ENCODE data around the gene SSR2.

- TF ChIP-seq CTCF (IDR thresholded peaks at IDR 0.05; ENCODE audit: low read depth, low read length, poor library complexity, severe bottlenecking) (no peak), EZH2phosphoT487 (IDR thresholded peaks at IDR 0.05; ENCODE audit: borderline replicate concordance, low read length) (no peak)
Measured at GRCh38 chr1:156048663-156049258, 28.0 kb upstream of the SSR2 start.

Data from DOHH2 (cell line).